Cardiac muscle cell (in vitro differentiated cells and primary cell): ENCODE data around the gene HVCN1. TPM values are rescaled to one million over a fixed set of nuclear protein-coding genes. Genes with fewer than 3 reads are reported as not detected.
A peak's percentile ranks its signal among the peaks of the same experiment; 100 is the strongest.
"Not testable (repeated sequence)": the region's sequence is repeated elsewhere in the genome, so short reads cannot be mapped to it uniquely, and the experiment has no call there.

Experiments
- DNase-seq, 2 donors: peaks; one replicate each; pipeline versions ENCODE4 v3.0.0 to v3.0.0-alpha.2; 2010 to 2017; ENCODE audit warnings: low read depth in 1 of 2, low spot score in 1 of 2
- H3K27ac ChIP-seq: fragments of 200-600 bp; sonication (generic); 2 replicates; pipeline ENCODE4 v1.5.1; 2016
- H3K27me3 ChIP-seq: fragments of 200-600 bp; sonication (generic); 2 replicates; pipeline ENCODE4 v1.6.0; 2016; ENCODE audit warnings: control low read depth
- H3K36me3 ChIP-seq: fragments of 200-600 bp; sonication (generic); 2 replicates; pipeline ENCODE4 v1.5.1; 2016; ENCODE audit warnings: control low read depth
- H3K4me1 ChIP-seq: fragments of 200-600 bp; sonication (generic); 2 replicates; pipeline ENCODE4 v1.8.1; 2017; ENCODE audit warnings: low read depth, mild to moderate bottlenecking, mixed run types
- H3K4me3 ChIP-seq: fragments of 200-600 bp; sonication (generic); 2 replicates; pipeline ENCODE4 v1.5.1; 2016; ENCODE audit warnings: mild to moderate bottlenecking
- H3K9me3 ChIP-seq: fragments of 200-600 bp; sonication (generic); 2 replicates; pipeline ENCODE4 v1.5.1; 2017; ENCODE audit warnings: low read depth, mild to moderate bottlenecking, control low read depth
- polyA plus RNA-seq: library from polyadenylated mRNA; unstranded; fragments of >200 nt; fragmentation: Nextera tagmentation; extraction: Ambion mirVana; gene quantifications from 2 replicates; pipeline ENCODE4 v1.2.1, GENCODE V29; 2016
- total RNA-seq: library from RNA; depleted of rRNA; stranded (reverse); fragments of >200 nt; gene quantifications from 2 replicates; pipeline ENCODE4 v1.2.3, GENCODE V29; 2016
- TF ChIP-seq, protein P1 (sequence below): IDR thresholded peaks from 2 replicates; pipeline ENCODE4 v1.5.1; 2012; ENCODE audit warnings: low read depth, mild to moderate bottlenecking, low read length

The HVCN1 gene
- total and polyA plus RNA-seq, 2 experiments from 2014 or later, result 3.8 to 8.7 TPM

DNA sequence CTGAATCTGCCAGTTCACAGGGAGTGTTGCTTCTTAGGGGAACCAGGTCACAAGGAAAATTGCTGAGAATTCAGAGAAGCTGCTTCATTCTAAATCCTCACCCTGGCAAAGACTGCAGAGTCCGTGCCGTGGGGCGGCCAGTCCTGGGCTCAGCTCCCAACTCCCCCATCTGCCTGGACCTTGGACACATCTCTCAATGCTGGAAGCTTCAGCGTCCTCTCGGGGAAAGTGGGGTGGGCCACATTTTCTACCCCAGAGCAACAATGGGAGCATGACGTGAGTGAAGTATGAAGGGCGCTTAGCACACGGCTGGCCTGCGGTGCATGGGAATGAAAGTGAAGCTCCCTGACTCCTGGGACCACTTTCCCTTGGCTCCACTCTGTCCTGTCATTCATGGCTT, 31.2 kb downstream of the HVCN1 start:
- H3K27me3 ChIP-seq, result no peaks in the 10 kb centered on the region
- no peaks in the 10 kb centered on the region for H3K4me1 ChIP-seq
- no peaks in the 10 kb centered on the region for H3K36me3 ChIP-seq
- no peaks in the 10 kb centered on the region for H3K9me3 ChIP-seq
- no peak overlapping the region for H3K27ac ChIP-seq
- TF ChIP-seq, protein P1, sequence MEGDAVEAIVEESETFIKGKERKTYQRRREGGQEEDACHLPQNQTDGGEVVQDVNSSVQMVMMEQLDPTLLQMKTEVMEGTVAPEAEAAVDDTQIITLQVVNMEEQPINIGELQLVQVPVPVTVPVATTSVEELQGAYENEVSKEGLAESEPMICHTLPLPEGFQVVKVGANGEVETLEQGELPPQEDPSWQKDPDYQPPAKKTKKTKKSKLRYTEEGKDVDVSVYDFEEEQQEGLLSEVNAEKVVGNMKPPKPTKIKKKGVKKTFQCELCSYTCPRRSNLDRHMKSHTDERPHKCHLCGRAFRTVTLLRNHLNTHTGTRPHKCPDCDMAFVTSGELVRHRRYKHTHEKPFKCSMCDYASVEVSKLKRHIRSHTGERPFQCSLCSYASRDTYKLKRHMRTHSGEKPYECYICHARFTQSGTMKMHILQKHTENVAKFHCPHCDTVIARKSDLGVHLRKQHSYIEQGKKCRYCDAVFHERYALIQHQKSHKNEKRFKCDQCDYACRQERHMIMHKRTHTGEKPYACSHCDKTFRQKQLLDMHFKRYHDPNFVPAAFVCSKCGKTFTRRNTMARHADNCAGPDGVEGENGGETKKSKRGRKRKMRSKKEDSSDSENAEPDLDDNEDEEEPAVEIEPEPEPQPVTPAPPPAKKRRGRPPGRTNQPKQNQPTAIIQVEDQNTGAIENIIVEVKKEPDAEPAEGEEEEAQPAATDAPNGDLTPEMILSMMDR, result no peak
- no peak overlapping the region for H3K4me3 ChIP-seq
- no peak for DNase-seq

DNA sequence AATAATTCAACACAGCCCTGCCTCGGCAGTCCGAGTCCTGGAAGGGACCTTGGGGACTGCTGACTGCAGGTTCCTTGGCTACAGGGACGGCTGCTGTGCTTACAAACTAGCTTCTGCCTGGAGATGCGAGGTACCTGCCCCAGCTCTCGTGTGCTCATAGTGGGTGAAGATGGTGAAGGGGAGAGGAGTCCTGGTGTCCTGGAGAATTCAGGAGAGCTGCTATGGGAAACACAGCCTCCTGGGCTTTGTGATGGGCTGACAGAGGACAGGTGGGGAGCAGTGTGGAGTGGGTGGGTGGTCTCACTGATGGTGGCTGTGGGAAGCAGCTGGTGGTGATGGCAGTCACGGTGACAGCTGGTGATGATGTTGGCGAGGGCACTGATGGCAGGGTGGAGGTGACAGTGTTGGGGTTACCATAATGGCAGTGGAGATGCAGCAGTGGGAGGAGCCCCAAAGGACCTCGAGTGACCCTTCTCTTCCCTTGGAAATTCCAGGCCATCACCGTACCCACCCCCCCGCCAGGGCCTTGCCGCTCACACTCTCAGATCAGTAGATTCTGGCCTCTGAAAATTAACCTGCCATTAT, 32.8 kb downstream of the HVCN1 start:
- H3K4me3 ChIP-seq, result no peak overlapping the region
- no peaks in the 10 kb centered on the region for H3K27me3 ChIP-seq
- TF ChIP-seq, protein P1, result no peak
- H3K4me1 ChIP-seq, result no peaks in the 10 kb centered on the region
- H3K9me3 ChIP-seq, result no peaks in the 10 kb centered on the region
- no peak for DNase-seq
- H3K27ac ChIP-seq, result no peak overlapping the region
- no peaks in the 10 kb centered on the region for H3K36me3 ChIP-seq

DNA sequence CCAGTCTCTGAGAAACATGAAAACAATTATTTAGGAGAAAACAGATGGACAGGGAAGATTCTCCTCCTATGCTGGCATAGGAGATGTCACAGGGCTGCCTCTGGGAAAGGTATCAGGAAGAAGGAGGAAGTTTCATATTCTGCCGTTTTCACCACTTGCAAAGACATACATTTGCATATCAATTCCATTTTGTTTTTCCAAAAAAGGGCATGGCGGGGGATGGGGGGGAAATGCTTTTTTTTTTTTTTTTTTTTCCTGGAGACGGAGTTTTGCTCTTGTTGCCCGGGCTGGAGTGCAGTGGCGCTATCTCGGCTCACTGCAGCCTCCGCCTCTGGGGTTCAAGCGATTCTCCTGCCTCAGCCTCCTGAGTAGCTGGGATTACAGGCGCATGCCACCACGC, 34.7 kb downstream of the HVCN1 start:
- DNase-seq, H3K4me1 ChIP-seq, H3K9me3 ChIP-seq, H3K36me3 ChIP-seq, H3K27ac ChIP-seq, H3K27me3 ChIP-seq, H3K4me3 ChIP-seq: not testable (repeated sequence)

DNA sequence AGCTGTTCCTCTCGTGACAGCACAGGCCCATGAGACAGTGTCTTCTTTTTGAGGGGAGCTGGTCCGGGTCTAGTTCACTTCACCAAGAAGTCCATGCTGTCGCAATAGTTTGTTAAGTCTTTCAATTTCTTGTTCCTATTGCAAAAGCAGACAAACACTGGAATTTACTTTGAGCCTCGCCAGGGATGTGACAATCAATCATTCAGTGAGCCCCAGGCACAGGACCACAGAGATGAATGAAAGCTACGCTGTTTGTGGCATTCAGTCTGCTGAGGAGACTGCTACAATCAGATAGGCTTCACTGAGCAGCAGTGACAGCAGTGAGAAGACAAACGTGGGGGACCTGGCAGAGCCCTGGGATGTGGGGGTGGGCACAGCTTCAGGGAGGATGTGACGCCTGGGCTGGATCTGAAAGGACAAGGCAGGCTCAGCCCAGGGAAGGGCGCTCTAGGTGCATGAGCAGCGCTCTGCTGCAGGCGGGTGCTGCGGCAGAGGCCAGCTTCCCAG, 39.5 kb downstream of the HVCN1 start:
- Histone ChIP-seq H3K27ac (no peak overlapping the region), H3K27me3 (no peaks in the 10 kb centered on the region), H3K36me3 (peaks cover 8% of the 10 kb centered on the region), H3K9me3 (no peaks in the 10 kb centered on the region), H3K4me3 (no peak overlapping the region), H3K4me1 (no peaks in the 10 kb centered on the region)
- TF ChIP-seq, protein P1, result no peak
- no peak for DNase-seq

DNA sequence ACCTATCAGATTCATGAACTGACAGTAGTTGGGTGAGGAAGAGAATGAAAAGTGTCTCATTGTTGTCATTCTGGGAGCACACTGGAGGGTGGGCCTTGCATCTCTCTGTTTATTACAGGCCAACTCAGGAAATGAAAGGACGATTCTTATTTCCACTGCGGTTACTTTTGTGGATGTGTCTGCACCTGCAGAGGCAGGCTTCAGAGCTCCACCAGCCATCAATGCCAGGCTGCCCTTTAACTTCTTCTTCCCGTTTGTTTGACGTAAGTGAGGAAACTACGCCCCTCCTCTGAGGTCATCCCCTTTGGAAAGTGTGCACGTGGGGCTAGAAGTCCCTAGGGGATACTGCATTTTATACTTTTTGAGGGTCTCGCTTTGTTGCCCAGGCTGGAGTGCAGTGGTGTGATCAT, 41.3 kb downstream of the HVCN1 start:
- peaks cover 8% of the 10 kb centered on the region for H3K36me3 ChIP-seq
- no peak for DNase-seq
- TF ChIP-seq, protein P1, result no peak
- H3K4me3 ChIP-seq, result no peak overlapping the region
- H3K27ac ChIP-seq, result no peak overlapping the region
- H3K9me3 ChIP-seq, result no peaks in the 10 kb centered on the region
- H3K4me1 ChIP-seq, result no peaks in the 10 kb centered on the region
- H3K27me3 ChIP-seq, result no peaks in the 10 kb centered on the region

DNA sequence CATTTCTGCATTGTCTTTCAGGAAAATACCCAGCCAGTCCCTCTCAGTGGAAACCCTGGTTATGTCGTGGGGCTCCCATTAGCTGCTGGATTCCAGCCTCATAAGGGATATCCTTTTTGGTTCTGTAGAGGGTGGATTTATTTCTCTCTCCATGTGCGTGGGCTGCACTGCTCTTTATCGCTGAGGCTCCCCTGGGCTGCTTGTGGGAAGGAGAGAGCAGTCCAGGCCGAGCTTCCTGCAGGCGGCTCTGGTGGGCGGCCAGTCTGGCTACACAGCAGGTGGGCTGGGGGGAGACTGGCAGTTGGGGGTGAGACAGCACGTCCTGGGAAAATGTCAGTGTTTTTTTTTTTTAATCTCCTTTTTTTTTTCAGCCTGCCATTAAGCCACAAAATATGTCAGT, 47.4 kb downstream of the HVCN1 start:
- H3K4me3 ChIP-seq, result no peak overlapping the region

More for the DNA sequence above, 47.4 kb downstream of the HVCN1 start:
- peak; percentile 33 to 66 for DNase-seq
- H3K4me1 ChIP-seq, result peaks cover 21% of the 10 kb centered on the region
- H3K9me3 ChIP-seq, result no peaks in the 10 kb centered on the region
- H3K36me3 ChIP-seq, result no peaks in the 10 kb centered on the region
- TF ChIP-seq, protein P1, result peak; percentile 11
- H3K27ac ChIP-seq, result no peak overlapping the region
- H3K27me3 ChIP-seq, result no peaks in the 10 kb centered on the region
